PC-9 (cell line): ENCODE data around the gene SNX2.

ENCODE experiments used
- CTCF ChIP-seq: fragments of 200-600 bp; sonication (generic); conservative IDR thresholded peaks from 2 replicates; pipeline ENCODE4 v1.6.1; 2017; ENCODE audit warnings: mixed run types, antibody characterized with exemption, mild to moderate bottlenecking, moderate library complexity
- EZH2 ChIP-seq: fragments of 200-600 bp; sonication (generic); IDR thresholded peaks from 2 replicates; pipeline ENCODE4 v1.8.0; 2017; ENCODE audit warnings: antibody characterized with exemption, low read depth

- TF ChIP-seq CTCF (no peak), EZH2 (no peak)
Observed at GRCh38 chr5:122805481-122805880, 30.6 kb downstream of the SNX2 start.
